Medulla oblongata (tissue), 1 donor: ENCODE measurements around the gene HLF.

Source experiments
- DNase-seq: peaks from one replicate; pipeline ENCODE4 v3.0.0-alpha.2; 2015; ENCODE audit errors: extremely low spot score

HLF gene

GRCh38 chr17:55308613-55309391 is 44.0 kb downstream of the HLF start:
- no peak for DNase-seq

GRCh38 chr17:55311767-55312375 is 47.1 kb downstream of the HLF start:
- DNase-seq: no peak

- DNase-seq: no peak
Observed at GRCh38 chr17:55312852-55313251, 48.1 kb downstream of the HLF start.

DNA sequence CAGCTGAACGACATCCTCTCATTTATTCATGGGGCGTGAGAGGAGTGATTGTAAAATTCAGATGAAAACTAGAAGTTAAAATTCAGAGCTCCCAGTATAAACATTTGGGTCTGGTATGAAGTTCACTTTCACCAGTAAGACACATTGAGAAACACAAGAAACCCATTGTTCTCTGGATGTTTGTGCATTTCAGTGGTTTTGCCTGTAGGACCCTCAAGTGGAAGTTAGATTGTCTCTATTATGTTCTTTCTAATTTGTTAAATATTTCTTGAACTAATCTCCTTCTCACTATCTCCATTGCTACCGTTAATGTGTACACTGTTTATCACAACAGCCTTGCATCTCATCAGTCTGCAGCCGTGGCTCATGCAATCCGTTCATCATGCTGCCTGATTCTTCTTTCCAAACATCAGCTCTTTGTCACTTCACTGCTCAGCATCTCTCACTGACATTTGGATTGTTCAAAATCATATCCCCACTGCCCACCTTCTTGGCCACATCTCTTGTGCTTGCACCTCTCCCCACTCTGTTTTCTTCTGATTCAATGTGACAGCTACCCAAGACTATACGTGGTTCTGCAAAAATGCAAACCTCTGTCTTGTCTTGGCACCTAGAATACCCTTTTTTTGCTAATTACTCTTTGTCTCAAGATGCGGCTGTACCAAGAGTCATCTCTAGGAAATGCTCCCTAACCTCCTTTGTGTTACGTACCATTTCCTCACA is 49.5 kb downstream of the HLF start:
- DNase-seq: no peak

- no peak for DNase-seq
Observed at GRCh38 chr17:55314784-55315491, 50.2 kb downstream of the HLF start.

DNA sequence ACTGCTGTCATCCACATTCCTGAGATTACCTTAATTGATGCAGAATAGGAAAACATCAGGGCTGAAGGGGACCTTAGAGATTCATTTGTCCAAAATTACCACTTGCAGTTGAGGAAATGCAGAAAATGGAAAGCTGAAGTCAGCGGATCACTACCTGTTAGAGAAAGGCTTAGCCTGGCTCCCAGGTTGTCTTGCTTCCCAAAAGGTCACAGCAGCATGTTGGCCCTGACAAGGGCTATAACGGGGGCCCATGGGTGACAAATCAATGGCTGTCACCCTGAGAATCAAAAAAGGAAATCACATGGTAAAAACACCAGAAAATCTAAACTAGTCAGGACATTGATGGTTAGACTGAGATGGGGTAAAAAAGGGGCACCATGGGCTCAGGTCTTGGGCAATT is 51.7 kb downstream of the HLF start:
- DNase-seq: no peak

DNA sequence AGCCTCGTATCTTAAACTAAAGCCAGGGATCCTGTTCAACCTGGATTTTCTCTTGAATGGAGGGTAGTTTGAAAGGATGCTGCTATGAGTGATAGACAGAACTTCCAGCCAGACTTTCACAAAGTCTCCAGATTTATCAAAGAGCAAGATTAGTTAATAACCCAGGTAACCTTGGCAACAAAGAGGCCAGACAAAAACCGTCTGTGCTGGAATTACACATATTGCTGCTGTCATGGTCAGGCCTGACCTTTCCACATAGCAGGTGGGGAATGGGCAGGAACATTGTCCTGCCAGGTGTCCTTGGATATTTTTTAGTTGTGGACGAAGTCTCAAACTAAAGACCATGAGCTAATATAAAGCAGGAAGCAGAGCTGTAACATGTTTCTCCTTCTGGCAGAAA is 52.5 kb downstream of the HLF start:
- no peak for DNase-seq

DNA sequence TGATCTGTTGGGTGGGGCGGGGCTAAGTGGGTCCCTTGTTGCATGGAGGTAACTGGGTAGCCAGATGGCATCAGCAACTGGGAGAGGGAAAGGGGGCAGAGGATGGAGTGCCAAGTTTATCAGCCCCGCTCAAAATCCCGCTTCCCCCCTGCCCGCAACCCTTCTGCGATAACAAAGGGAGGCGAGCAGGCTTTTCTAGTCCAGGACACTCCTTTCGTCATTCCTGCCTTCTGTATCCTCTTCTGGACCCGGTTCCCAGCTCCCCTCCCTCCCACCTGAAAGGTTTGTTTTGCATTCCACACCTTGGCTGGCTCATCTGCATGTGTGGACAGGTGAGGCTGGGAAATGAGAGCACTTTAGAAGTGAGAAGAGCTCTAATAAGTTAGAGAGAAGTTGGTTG is 53.3 kb downstream of the HLF start:
- DNase-seq: no peak

DNA sequence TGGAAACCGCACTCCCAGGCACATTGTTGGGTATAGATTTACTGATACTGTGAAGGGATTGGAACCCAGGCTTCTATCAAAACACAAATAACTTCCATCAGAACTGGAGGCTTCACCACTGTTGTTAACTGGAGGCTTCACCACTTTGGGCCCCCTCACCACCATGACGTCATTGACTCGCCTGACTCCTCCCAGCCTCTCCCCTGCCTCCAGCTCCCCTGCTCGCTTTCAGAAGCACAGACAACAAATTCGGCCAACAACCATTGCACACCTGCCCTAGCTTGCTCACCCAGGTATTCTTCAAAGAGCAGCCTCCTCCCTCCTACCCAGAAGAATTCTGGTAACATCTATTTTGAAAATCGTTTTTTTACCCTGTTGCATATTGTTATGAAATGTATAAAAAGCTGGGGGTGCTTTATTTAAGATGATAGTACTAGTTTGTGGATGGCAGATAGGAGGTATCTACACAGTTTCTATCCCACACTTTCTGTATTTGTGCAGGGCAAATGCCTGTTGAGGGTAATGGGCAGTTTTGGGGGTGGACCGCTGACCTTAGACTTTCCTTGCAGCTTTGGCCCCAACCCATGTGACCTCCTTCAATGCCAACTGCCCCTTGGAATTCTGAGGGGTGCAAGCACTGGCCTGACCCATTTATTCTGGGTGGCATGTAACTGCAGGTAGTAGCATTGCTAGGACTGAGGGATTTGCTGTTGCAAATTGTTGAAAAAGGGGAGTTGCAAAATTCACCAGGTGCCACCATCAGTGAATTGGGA is 54.1 kb downstream of the HLF start:
- no peak for DNase-seq

DNA sequence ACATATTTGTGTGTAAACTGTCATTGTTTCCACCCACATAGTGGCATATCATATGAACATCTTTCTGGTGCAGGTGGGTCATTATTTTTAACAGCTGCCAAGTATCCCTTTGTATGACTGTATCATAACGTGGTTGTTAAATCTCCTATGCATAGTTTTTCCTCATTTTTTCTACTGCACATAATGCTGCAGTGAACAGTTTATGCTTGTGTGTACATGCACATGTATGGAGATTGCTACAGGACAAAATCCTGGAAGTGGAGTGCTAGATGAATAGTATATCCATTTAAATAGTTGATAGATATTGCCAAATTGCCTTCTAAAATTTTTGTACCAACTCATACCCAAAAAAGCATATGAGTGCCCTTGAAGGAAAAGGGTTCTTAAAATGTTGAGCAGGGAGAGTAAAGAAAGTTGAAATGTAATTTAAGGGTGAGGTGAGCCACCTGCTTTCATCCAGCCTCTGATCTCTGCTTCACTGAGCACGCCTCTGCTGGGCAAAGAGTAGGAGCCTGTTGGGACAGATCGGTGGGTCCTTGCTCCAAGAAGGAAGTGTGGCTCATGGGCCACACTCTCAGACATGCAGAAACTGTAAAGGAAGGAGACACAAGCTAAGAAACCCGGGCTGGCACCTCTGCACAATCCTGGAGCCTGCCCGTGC is 55.3 kb downstream of the HLF start:
- no peak for DNase-seq

DNA sequence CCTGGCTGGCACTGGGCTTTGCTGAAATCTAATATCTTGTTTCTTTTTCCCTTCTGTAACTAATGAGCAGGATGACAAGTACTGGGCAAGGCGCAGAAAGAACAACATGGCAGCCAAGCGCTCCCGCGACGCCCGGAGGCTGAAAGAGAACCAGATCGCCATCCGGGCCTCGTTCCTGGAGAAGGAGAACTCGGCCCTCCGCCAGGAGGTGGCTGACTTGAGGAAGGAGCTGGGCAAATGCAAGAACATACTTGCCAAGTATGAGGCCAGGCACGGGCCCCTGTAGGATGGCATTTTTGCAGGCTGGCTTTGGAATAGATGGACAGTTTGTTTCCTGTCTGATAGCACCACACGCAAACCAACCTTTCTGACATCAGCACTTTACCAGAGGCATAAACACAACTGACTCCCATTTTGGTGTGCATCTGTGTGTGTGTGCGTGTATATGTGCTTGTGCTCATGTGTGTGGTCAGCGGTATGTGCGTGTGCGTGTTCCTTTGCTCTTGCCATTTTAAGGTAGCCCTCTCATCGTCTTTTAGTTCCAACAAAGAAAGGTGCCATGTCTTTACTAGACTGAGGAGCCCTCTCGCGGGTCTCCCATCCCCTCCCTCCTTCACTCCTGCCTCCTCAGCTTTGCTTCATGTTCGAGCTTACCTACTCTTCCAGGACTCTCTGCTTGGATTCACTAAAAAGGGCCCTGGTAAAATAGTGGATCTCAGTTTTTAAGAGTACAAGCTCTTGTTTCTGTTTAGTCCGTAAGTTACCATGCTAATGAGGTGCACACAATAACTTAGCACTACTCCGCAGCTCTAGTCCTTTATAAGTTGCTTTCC is 56.0 kb downstream of the HLF start:
- DNase-seq: peak; percentile 49

DNA sequence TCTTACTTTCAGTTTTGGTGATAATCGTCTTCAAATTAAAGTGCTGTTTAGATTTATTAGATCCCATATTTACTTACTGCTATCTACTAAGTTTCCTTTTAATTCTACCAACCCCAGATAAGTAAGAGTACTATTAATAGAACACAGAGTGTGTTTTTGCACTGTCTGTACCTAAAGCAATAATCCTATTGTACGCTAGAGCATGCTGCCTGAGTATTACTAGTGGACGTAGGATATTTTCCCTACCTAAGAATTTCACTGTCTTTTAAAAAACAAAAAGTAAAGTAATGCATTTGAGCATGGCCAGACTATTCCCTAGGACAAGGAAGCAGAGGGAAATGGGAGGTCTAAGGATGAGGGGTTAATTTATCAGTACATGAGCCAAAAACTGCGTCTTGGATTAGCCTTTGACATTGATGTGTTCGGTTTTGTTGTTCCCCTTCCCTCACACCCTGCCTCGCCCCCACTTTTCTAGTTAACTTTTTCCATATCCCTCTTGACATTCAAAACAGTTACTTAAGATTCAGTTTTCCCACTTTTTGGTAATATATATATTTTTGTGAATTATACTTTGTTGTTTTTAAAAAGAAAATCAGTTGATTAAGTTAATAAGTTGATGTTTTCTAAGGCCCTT is 56.8 kb downstream of the HLF start:
- DNase-seq: no peak

GRCh38 chr17:55322453-55322985 is 57.8 kb downstream of the HLF start:
- DNase-seq: no peak

- DNase-seq: no peak
Observed at GRCh38 chr17:55323518-55324295, 58.9 kb downstream of the HLF start.

DNA sequence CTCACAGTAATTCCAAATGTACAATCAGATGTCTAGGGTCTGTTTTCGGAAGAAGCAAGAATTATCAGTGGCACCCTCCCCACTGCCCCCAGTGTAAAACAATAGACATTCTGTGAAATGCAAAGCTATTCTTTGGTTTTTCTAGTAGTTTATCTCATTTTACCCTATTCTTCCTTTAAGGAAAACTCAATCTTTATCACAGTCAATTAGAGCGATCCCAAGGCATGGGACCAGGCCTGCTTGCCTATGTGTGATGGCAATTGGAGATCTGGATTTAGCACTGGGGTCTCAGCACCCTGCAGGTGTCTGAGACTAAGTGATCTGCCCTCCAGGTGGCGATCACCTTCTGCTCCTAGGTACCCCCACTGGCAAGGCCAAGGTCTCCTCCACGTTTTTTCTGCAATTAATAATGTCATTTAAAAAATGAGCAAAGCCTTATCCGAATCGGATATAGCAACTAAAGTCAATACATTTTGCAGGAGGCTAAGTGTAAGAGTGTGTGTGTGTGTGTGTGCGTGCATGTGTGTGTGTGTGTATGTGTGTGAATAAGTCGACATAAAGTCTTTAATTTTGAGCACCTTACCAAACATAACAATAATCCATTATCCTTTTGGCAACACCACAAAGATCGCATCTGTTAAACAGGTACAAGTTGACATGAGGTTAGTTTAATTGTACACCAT is 59.7 kb downstream of the HLF start:
- DNase-seq: no peak

DNA sequence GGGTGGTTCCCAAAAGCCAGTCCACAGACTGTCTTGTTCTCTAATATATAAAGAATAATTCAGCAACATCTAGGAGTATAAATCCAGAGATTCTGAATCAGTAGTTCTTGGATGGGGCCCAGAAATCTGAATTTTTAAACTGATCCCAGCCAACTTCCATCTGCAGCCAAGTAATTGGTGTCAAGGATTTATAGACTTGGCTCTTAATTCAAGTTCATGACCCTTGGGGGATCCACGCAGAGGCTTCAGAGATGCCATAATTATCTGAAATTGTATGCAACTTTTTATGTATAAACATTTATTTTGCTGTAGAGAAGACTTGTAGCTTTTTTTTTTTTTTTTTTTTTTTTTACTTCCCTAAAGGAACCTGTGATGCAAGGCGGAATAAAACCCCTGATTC is 60.6 kb downstream of the HLF start:
- no peak for DNase-seq

GRCh38 chr17:55326030-55326429 is 61.3 kb downstream of the HLF start:
- DNase-seq: no peak
